Heart right ventricle (tissue), 16 donors: Measurements from ENCODE around the gene LRRC15. TPM values are rescaled to one million over a fixed set of nuclear protein-coding genes. Genes with fewer than 3 reads are reported as not detected.

Experiments
- ATAC-seq, 8 donors: fragments of 200-7000 bp; cut with Tn5 transposase; one replicate each; pipeline ENCODE4 v1.9.1; 2020; ENCODE audit warnings: mild to moderate bottlenecking in 8 of 8, moderate library complexity in 8 of 8, moderate number of reproducible peaks in 1 of 8
- DNase-seq, 2 donors: peaks; one replicate each; pipeline ENCODE4 v3.0.0-alpha.2; 2020
- H3K27ac ChIP-seq, 10 donors: fragments of 200-600 bp; sonication (generic) in 2 of 10; one replicate each; pipeline versions ENCODE4 v1.5.0 to v1.8.0; 2020 to 2022; ENCODE audit warnings: mild to moderate bottlenecking in 3 of 10
- H3K27me3 ChIP-seq, 7 donors: fragments of 200-600 bp; one replicate each; pipeline ENCODE4 v1.8.0; 2021 to 2022; ENCODE audit warnings: mild to moderate bottlenecking in 2 of 7
- H3K36me3 ChIP-seq, 9 donors: fragments of 200-600 bp; sonication (generic) in 1 of 9; one replicate each; pipeline versions ENCODE4 v1.5.0 to v1.8.0; 2020 to 2022; ENCODE audit warnings: mild to moderate bottlenecking in 2 of 9
- H3K4me1 ChIP-seq, 9 donors: fragments of 200-600 bp; sonication (generic) in 1 of 9; one replicate each; pipeline versions ENCODE4 v1.5.0 to v1.8.0; 2020 to 2022; ENCODE audit warnings: mild to moderate bottlenecking in 4 of 9
- H3K4me3 ChIP-seq, 10 donors: fragments of 200-600 bp; sonication (generic) in 2 of 10; one replicate each; pipeline versions ENCODE4 v1.5.0 to v1.8.0; 2020 to 2022; ENCODE audit warnings: mild to moderate bottlenecking in 7 of 10, moderate library complexity in 2 of 10
- H3K9me3 ChIP-seq, 11 donors: fragments of 200-600 bp in 10 of 11; sonication (generic) in 2 of 11; one replicate each; pipeline versions ENCODE4 v1.5.0 to v1.8.0; 2013 to 2022; ENCODE audit warnings: mild to moderate bottlenecking in 2 of 11, control low read depth in 1 of 11, moderate library complexity in 1 of 11
- CTCF ChIP-seq, 9 donors: fragments of 200-600 bp; sonication (generic) in 2 of 9; IDR thresholded peaks; one replicate each; pipeline versions ENCODE4 v1.5.0 to v1.8.0; 2021 to 2022; ENCODE audit warnings: antibody characterized with exemption in 9 of 9, mild to moderate bottlenecking in 5 of 9, moderate library complexity in 1 of 9
- WGBS, 2 donors: extraction: QIAGEN DNeasy Blood & Tissue Kit; methylation state at CpG; one replicate each; pipeline ENCODE4 v1.1.7; 2013; ENCODE audit warnings: inconsistent platforms in 1 of 2; 5-methylcytosine and 5-hydroxymethylcytosine counted together
- intact Hi-C, 10 donors: fragments of 100-400 bp; cut with DNase I; formaldehyde crosslinking; loops; one replicate each; pipeline versions ENCODE4 v1.11.1 to v1.14.2; 2022
- polyA plus RNA-seq, 2 donors: library from polyadenylated mRNA; stranded (reverse); fragments of 200-250 nt; gene quantifications; one replicate each; pipeline ENCODE4 v1.2.3, GENCODE V29; 2013
- total RNA-seq, 10 donors: library from RNA; stranded (reverse); fragmentation: NEBNext Ultra II Directional in 3 of 10; extraction: Animal tissue kit (Norgen Biotek cat#: 25700) in 3 of 10; gene quantifications; one replicate each; pipeline versions ENCODE4 v1.2.1 to v1.2.4, GENCODE V29; 2021 to 2023
- donor health status: Arrhythmogenic right ventricular cardiomyopathy.
- donor health status: ischemic (EF 13 %, LVEDD 7.1; RV severe dilation, severe dysfunction).
- donor health status: healthy with polysubstance abuse.
- donor health status: DM: no; HTN: yes; CAD: no.
- donor health status: DM: no; HTN: no; CAD: no.
- donor health status: ischemic (EF 25% LVEDD 6.9; RV normal size, moderate dysfunction).
- donor health status: ischemic (EF 25% LVEDD 5.7; RV mildly dilated, moderate dysfunction).
- donor health status: healthy.
- donor health status: DM: yes; HTN: yes; CAD: no.
- donor health status: Ischemic cardiomyopathy.
- donor health status: ischemic (EF 35%, LVEDD 5.7; RV mildly dilated, moderate dysfunction).
- donor health status: nonischemic (EF 11% LVEDD 7.7; RV severe dilation, severe dysfunction).
- donor health status: DM: yes; HTN: yes; CAD: no.
- donor health status: PGD.
- donor health status: ischemic (EF 29% LVEDD 5.4; RV normal size, mild dysfunction).
- donor health status: nonischemic (EF 23%, LVEDD 6.1; RV moderate dilation, normal function).

The LRRC15 gene
- total and polyA plus RNA-seq, 12 donors: 0.05 to 0.81 (median 0.21) TPM; not detected in 1

GRCh38 chr3:194382892-194383223 is 13.3 kb upstream of the LRRC15 start:
- Histone ChIP-seq H3K36me3 (no peaks in the 10 kb centered on the region), H3K4me1 (no peaks in the 10 kb centered on the region), H3K9me3 (no peaks in the 10 kb centered on the region), H3K27me3 (peaks cover 0 to 58% (median 27%) of the 10 kb centered on the region in 7 donors), H3K27ac (no peak overlapping the region), H3K4me3 (no peak overlapping the region)
- ATAC-seq (no peak), DNase-seq (no peak)
- 80 to 84% methylated on average over 9 of the region's 9 CpGs for WGBS, 2 donors
- no peak for TF ChIP-seq CTCF (IDR thresholded peaks at IDR 0.05)
- intact Hi-C loops: no loop called here

- Histone ChIP-seq H3K9me3 (no peaks in the 10 kb centered on the region), H3K27ac (no peak overlapping the region), H3K27me3 (peaks cover 0 to 60% (median 24%) of the 10 kb centered on the region in 7 donors), H3K4me3 (no peak overlapping the region), H3K4me1 (no peaks in the 10 kb centered on the region), H3K36me3 (no peaks in the 10 kb centered on the region)
- TF ChIP-seq CTCF (IDR thresholded peaks at IDR 0.05): no peak
- intact Hi-C loops: no loop called here
- ATAC-seq (no peak), DNase-seq (no peak)
- 84 to 85% methylated on average over 20 of the region's 20 CpGs for WGBS, 2 donors
Measured at GRCh38 chr3:194382196-194382891, 12.8 kb upstream of the LRRC15 start.

- 49 to 54% methylated on average over 17 of the region's 17 CpGs for WGBS, 2 donors
- no peak for DNase-seq
- intact Hi-C loops: no loop called here
- H3K36me3 ChIP-seq: no peaks in the 10 kb centered on the region
- TF ChIP-seq CTCF (IDR thresholded peaks at IDR 0.05): no peak
- ATAC-seq: no peak
- peaks cover 0 to 67% (median 22%) of the 10 kb centered on the region in 7 donors for H3K27me3 ChIP-seq
- H3K27ac ChIP-seq: no peak overlapping the region
- H3K4me3 ChIP-seq: no peak overlapping the region
- H3K9me3 ChIP-seq: no peaks in the 10 kb centered on the region
- no peaks in the 10 kb centered on the region for H3K4me1 ChIP-seq
Measured at GRCh38 chr3:194381460-194381875, 11.9 kb upstream of the LRRC15 start.

- TF ChIP-seq CTCF (IDR thresholded peaks at IDR 0.05): no peak
- Histone ChIP-seq H3K36me3 (no peaks in the 10 kb centered on the region), H3K27me3 (peaks cover 0 to 61% (median 22%) of the 10 kb centered on the region in 7 donors), H3K9me3 (no peaks in the 10 kb centered on the region), H3K4me1 (peaks cover 0 to 3% (median 0%) of the 10 kb centered on the region in 9 donors), H3K27ac (no peak overlapping the region), H3K4me3 (no peak overlapping the region)
- intact Hi-C loops: no loop called here
- 81 to 86% methylated on average over 7 of the region's 7 CpGs for WGBS, 2 donors
- DNase-seq (no peak), ATAC-seq (no peak)
Measured at GRCh38 chr3:194380326-194380725, 10.8 kb upstream of the LRRC15 start.
